ENCODE data around the gene C16orf54. TPM values are rescaled to one million over a fixed set of nuclear protein-coding genes. Genes with fewer than 3 reads are reported as not detected.
"Not testable (repeated sequence)": the region's sequence is repeated elsewhere in the genome, so short reads cannot be mapped to it uniquely, and the experiment has no call there.

The C16orf54 gene
- total RNA-seq, 2 donors from 2014 or later = 0.33 to 0.52 TPM

GRCh38 chr16:29775742-29776408 is 30.1 kb upstream of the C16orf54 start:
- Histone ChIP-seq H3K36me3 (replicated peaks in 1 of 2; ENCODE audit: insufficient read depth in 1 of 2, low read depth in 2 of 2) (no peaks in the 10 kb centered on the region), H3K27me3 (no peaks in the 10 kb centered on the region), H3K4me1 (peaks cover 27% of the 10 kb centered on the region), H3K27ac (no peak overlapping the region), H3K4me3 (no peak overlapping the region), H3K9me3 (no peaks in the 10 kb centered on the region)
- ATAC-seq = no peak
- 60 to 76% methylated on average over 4 of the region's 4 CpGs for WGBS, 2 donors
- no peak for DNase-seq
- intact Hi-C loops (cut with DNase I) = no loop called here
- no peak for TF ChIP-seq POLR2A (IDR thresholded peaks at IDR 0.05)
- TF ChIP-seq CTCF (IDR thresholded peaks at IDR 0.05) = no peak

GRCh38 chr16:29774730-29775129 is 28.9 kb upstream of the C16orf54 start:
- Histone ChIP-seq H3K4me1 (peaks cover 27% of the 10 kb centered on the region), H3K27ac (no peak overlapping the region), H3K27me3 (no peaks in the 10 kb centered on the region), H3K9me3 (no peaks in the 10 kb centered on the region), H3K36me3 (replicated peaks in 1 of 2; ENCODE audit: insufficient read depth in 1 of 2, low read depth in 2 of 2) (no peaks in the 10 kb centered on the region), H3K4me3 (no peak overlapping the region)
- TF ChIP-seq CTCF (IDR thresholded peaks at IDR 0.05) (no peak), POLR2A (IDR thresholded peaks at IDR 0.05) (no peak)
- WGBS, 2 donors = 80 to 84% methylated on average over 5 of the region's 5 CpGs
- intact Hi-C loops (cut with DNase I) = no loop called here
- DNase-seq = no peak
- no peak for ATAC-seq

GRCh38 chr16:29772330-29772729 is 26.5 kb upstream of the C16orf54 start:
- WGBS, 2 donors = 80 to 82% methylated on average over 4 to 7 of the region's 7 CpGs
- peak in 1 of 4 donors; percentile 10 for DNase-seq
- H3K4me3 ChIP-seq; H3K36me3 ChIP-seq (replicated peaks in 1 of 2; ENCODE audit: insufficient read depth in 1 of 2, low read depth in 2 of 2); H3K27ac ChIP-seq; ATAC-seq; H3K27me3 ChIP-seq; H3K4me1 ChIP-seq; H3K9me3 ChIP-seq; intact Hi-C loops (cut with DNase I): not testable (repeated sequence)

- Histone ChIP-seq H3K9me3 (no peaks in the 10 kb centered on the region), H3K4me3 (no peak overlapping the region), H3K27ac (no peak overlapping the region), H3K36me3 (replicated peaks in 1 of 2; ENCODE audit: insufficient read depth in 1 of 2, low read depth in 2 of 2) (no peaks in the 10 kb centered on the region), H3K27me3 (no peaks in the 10 kb centered on the region), H3K4me1 (peaks cover 10% of the 10 kb centered on the region)
- intact Hi-C loops (cut with DNase I) = no loop called here
- TF ChIP-seq CTCF (IDR thresholded peaks at IDR 0.05) = no peak
- no peak for TF ChIP-seq POLR2A (IDR thresholded peaks at IDR 0.05)
- ATAC-seq (no peak), DNase-seq (no peak)
- 81 to 83% methylated on average over 7 of the region's 7 CpGs for WGBS, 2 donors
Observed at GRCh38 chr16:29770250-29770929, 24.6 kb upstream of the C16orf54 start.

GRCh38 chr16:29769507-29769906 is 23.7 kb upstream of the C16orf54 start:
- intact Hi-C loops (cut with DNase I) = no loop called here
- ATAC-seq = no peak
- Histone ChIP-seq H3K27me3 (no peaks in the 10 kb centered on the region), H3K36me3 (replicated peaks in 1 of 2; ENCODE audit: insufficient read depth in 1 of 2, low read depth in 2 of 2) (no peaks in the 10 kb centered on the region), H3K9me3 (no peaks in the 10 kb centered on the region), H3K27ac (no peak overlapping the region), H3K4me3 (no peak overlapping the region), H3K4me1 (peaks cover 18% of the 10 kb centered on the region)
- DNase-seq = no peak
- 86 to 96% methylated on average over 2 of the region's 2 CpGs for WGBS, 2 donors
- no peak for TF ChIP-seq POLR2A (IDR thresholded peaks at IDR 0.05)
- TF ChIP-seq CTCF (IDR thresholded peaks at IDR 0.05) = no peak

All from body of pancreas (tissue), 4 donors.